Panc1 (cell line): ENCODE data around the gene TSPAN15. TPM values are rescaled to one million over a fixed set of nuclear protein-coding genes. Genes with fewer than 3 reads are reported as not detected.

Experiments
- ATAC-seq: fragments of 200-7000 bp; cut with Tn5 transposase; 2 replicates; pipeline ENCODE4 v1.9.1; 2020; ENCODE audit warnings: mild to moderate bottlenecking, moderate library complexity
- BruUV-seq: library from RNA; stranded (reverse); fragments of 400-500 nt; replicated peaks from 2 replicates; lab custom pipeline; 2021; lab: Mats Ljungman, UMichigan
- CTCF ChIA-PET: fragments of 300-600 bp; sonication (Branson Sonifier 250); formaldehyde crosslinking; loops from one replicate; lab custom pipeline; 2022; ENCODE audit warnings: antibody characterized with exemption; lab: Charles Lee
- POLR2A ChIA-PET: fragments of 300-600 bp; sonication (Branson Sonifier 250); formaldehyde crosslinking; loops from one replicate; lab custom pipeline; 2022; ENCODE audit warnings: antibody characterized with exemption; lab: Charles Lee
- DNase-seq: peaks from one replicate; pipeline ENCODE4 v3.0.0-alpha.2; 2010; ENCODE audit warnings: low read depth, low spot score
- H3K27ac ChIP-seq: 2 replicates; pipeline ENCODE4 v1.5.1; 2011; ENCODE audit warnings: mild to moderate bottlenecking, low read length, inconsistent platforms
- H3K27me3 ChIP-seq: fragments of 200-500 bp; sonication (Bioruptor generic); 2 replicates; pipeline ENCODE4 v1.6.0; 2014; ENCODE audit warnings: low read length, inconsistent platforms; ENCODE audit not compliant: control insufficient read depth, insufficient read depth
- H3K36me3 ChIP-seq: fragments of 200-500 bp; sonication (Bioruptor generic); 2 replicates; pipeline ENCODE4 v1.5.1; 2014; ENCODE audit warnings: inconsistent platforms, mild to moderate bottlenecking, low read length, moderate library complexity; ENCODE audit not compliant: control insufficient read depth, insufficient read depth
- H3K4me1 ChIP-seq: 2 replicates; pipeline ENCODE4 v1.5.1; 2011; ENCODE audit warnings: inconsistent platforms, mild to moderate bottlenecking, low read length, moderate library complexity; ENCODE audit not compliant: control insufficient read depth, insufficient read depth
- H3K4me3 ChIP-seq, 2 experiments: 2 replicates each; pipeline ENCODE4 v1.5.1; 2011 to 2012; ENCODE audit warnings: low read depth in 2 of 2, low read length in 2 of 2, mild to moderate bottlenecking in 2 of 2, inconsistent platforms in 1 of 2, moderate library complexity in 1 of 2
- H3K9me3 ChIP-seq: fragments of 200-500 bp; sonication (Bioruptor generic); 2 replicates; pipeline ENCODE4 v1.5.1; 2014; ENCODE audit warnings: low read depth, mild to moderate bottlenecking, inconsistent platforms, low read length, moderate library complexity; ENCODE audit not compliant: control insufficient read depth, insufficient read depth
- POLR2AphosphoS5 ChIP-seq: IDR thresholded peaks from 2 replicates; pipeline ENCODE4 v1.6.1; 2012; ENCODE audit warnings: mild to moderate bottlenecking, low read depth, low read length, moderate library complexity
- SIN3A ChIP-seq: IDR thresholded peaks from 2 replicates; pipeline ENCODE4 v1.6.1; 2012; ENCODE audit warnings: low read depth, mild to moderate bottlenecking, low read length, moderate library complexity, borderline replicate concordance; ENCODE audit not compliant: insufficient read depth
- TCF7L2 ChIP-seq: IDR thresholded peaks from 2 replicates; pipeline ENCODE4 v1.6.1; 2011; ENCODE audit warnings: mild to moderate bottlenecking, low read depth, low read length, inconsistent platforms
- in situ Hi-C: cut with HindIII; loops from 2 replicates; pipeline ENCODE4 v1.10.0; 2016; ENCODE audit warnings: low sequenced_read_pairs, low pct_unique_long_range_greater_than_20kb
- intact Hi-C: fragments of 100-400 bp; cut with micrococcal nuclease; formaldehyde crosslinking; loops from one replicate; pipeline ENCODE4 v1.10.0; 2022; ENCODE audit not compliant: unreplicated experiment
- total RNA-seq: library from RNA; stranded (reverse); gene quantifications from one replicate; pipeline ENCODE4 v1.2.1, GENCODE V29; 2021; ENCODE audit not compliant: unreplicated experiment
- TF ChIP-seq, protein P1 (sequence below): fragments of 450-650 bp; IDR thresholded peaks from 2 replicates; pipeline ENCODE4 v1.5.1; 2017; ENCODE audit warnings: mild to moderate bottlenecking
- TF ChIP-seq, protein P2 (sequence below), 2 experiments: IDR thresholded peaks; 2 replicates each; pipeline ENCODE4 v1.6.1; 2011 to 2012; ENCODE audit warnings: low read depth in 2 of 2, control low read depth in 1 of 2, low read length in 1 of 2, mild to moderate bottlenecking in 1 of 2, moderate library complexity in 1 of 2; ENCODE audit not compliant: insufficient read depth in 1 of 2

Gene TSPAN15
- total RNA-seq, 1 experiment from 2014 or later: 199 TPM

DNA sequence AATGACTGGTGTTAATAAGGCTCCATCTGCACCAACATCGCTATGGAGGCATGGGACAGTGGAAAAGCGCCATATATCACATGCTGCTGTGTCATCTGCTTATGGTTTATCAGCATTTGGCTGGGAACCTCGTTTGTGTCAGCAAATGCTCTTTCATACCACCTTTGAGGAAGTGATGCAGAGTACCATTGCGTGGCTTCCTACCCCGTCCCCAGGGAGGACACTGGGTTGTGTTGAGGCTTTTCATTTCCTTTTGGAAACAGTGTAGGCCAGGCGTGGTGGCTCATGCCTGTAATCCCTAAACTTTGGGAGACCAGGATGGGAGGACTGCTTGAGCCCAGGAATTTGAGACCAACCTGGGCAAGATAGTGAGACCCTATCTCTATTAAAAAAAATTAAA lies 41.3 kb upstream of the TSPAN15 start:
- Histone ChIP-seq H3K27me3 (no peaks in the 10 kb centered on the region), H3K4me3 (no peak overlapping the region), H3K36me3 (no peaks in the 10 kb centered on the region), H3K4me1 (peaks cover 17% of the 10 kb centered on the region; the same call in 1 of the 2 replicates), H3K9me3 (no peaks in the 10 kb centered on the region), H3K27ac (no peak overlapping the region)
- ATAC-seq (no peak), DNase-seq (no peak)
- CTCF ChIA-PET: no interaction called here
- BruUV-seq: no TSS peak
- intact Hi-C loops: loop anchor here (5.0 kb wide), 1 partner anchor 227 kb away; no protein-coding TSS in a partner anchor
- POLR2A ChIA-PET: no interaction called here
- TF ChIP-seq POLR2AphosphoS5 (no peak), SIN3A (no peak), TCF7L2 (no peak)
- TF ChIP-seq, protein P1, sequence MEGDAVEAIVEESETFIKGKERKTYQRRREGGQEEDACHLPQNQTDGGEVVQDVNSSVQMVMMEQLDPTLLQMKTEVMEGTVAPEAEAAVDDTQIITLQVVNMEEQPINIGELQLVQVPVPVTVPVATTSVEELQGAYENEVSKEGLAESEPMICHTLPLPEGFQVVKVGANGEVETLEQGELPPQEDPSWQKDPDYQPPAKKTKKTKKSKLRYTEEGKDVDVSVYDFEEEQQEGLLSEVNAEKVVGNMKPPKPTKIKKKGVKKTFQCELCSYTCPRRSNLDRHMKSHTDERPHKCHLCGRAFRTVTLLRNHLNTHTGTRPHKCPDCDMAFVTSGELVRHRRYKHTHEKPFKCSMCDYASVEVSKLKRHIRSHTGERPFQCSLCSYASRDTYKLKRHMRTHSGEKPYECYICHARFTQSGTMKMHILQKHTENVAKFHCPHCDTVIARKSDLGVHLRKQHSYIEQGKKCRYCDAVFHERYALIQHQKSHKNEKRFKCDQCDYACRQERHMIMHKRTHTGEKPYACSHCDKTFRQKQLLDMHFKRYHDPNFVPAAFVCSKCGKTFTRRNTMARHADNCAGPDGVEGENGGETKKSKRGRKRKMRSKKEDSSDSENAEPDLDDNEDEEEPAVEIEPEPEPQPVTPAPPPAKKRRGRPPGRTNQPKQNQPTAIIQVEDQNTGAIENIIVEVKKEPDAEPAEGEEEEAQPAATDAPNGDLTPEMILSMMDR: no peak
- TF ChIP-seq, protein P2, sequence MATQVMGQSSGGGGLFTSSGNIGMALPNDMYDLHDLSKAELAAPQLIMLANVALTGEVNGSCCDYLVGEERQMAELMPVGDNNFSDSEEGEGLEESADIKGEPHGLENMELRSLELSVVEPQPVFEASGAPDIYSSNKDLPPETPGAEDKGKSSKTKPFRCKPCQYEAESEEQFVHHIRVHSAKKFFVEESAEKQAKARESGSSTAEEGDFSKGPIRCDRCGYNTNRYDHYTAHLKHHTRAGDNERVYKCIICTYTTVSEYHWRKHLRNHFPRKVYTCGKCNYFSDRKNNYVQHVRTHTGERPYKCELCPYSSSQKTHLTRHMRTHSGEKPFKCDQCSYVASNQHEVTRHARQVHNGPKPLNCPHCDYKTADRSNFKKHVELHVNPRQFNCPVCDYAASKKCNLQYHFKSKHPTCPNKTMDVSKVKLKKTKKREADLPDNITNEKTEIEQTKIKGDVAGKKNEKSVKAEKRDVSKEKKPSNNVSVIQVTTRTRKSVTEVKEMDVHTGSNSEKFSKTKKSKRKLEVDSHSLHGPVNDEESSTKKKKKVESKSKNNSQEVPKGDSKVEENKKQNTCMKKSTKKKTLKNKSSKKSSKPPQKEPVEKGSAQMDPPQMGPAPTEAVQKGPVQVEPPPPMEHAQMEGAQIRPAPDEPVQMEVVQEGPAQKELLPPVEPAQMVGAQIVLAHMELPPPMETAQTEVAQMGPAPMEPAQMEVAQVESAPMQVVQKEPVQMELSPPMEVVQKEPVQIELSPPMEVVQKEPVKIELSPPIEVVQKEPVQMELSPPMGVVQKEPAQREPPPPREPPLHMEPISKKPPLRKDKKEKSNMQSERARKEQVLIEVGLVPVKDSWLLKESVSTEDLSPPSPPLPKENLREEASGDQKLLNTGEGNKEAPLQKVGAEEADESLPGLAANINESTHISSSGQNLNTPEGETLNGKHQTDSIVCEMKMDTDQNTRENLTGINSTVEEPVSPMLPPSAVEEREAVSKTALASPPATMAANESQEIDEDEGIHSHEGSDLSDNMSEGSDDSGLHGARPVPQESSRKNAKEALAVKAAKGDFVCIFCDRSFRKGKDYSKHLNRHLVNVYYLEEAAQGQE (IDR thresholded peaks at IDR 0.05; ENCODE audit: insufficient read depth in 1 of 2, low read depth in 2 of 2, low read length in 1 of 2): no peak
- in situ Hi-C loops: no loop called here

DNA sequence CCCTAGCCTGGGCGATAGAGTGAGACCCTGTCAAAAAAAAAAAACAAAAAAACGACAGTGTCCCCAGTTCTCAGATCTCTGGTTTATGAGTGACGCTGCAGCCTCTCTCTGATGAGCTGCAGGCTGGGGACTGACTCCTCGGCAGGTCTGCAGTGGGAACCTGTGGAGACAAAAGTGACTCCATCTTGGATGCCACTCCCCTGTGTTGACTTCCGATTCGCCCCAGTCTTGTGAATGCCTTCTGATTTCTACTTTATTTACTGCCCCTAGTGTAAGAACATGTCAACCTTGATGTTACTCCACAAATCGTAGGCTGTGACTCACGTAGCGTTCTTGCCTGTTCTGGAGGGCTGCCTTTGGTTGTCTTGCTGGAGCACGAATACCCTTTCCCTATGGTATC lies 40.8 kb upstream of the TSPAN15 start:
- H3K4me3 ChIP-seq: no peak overlapping the region
- intact Hi-C loops (no loop called here), in situ Hi-C loops (no loop called here)
- peaks cover 17% of the 10 kb centered on the region; the same call in 1 of the 2 replicates for H3K4me1 ChIP-seq
- POLR2A ChIA-PET: no interaction called here
- CTCF ChIA-PET: no interaction called here
- no peak for ATAC-seq
- no peak for DNase-seq
- H3K36me3 ChIP-seq: no peaks in the 10 kb centered on the region
- no peak overlapping the region for H3K27ac ChIP-seq
- no peaks in the 10 kb centered on the region for H3K9me3 ChIP-seq
- no peak for TF ChIP-seq SIN3A
- no peak for TF ChIP-seq POLR2AphosphoS5
- TF ChIP-seq, protein P1: no peak
- TF ChIP-seq TCF7L2: no peak
- TF ChIP-seq, protein P2 (IDR thresholded peaks at IDR 0.05; ENCODE audit: insufficient read depth in 1 of 2, low read depth in 2 of 2, low read length in 1 of 2): no peak
- no peaks in the 10 kb centered on the region for H3K27me3 ChIP-seq
- BruUV-seq: no TSS peak
